Limb (tissue), 2 donors: Measurements from ENCODE around the gene ANKRD44.

Source experiments
- DNase-seq, 2 donors: peaks; one replicate each; pipeline ENCODE4 v3.0.0-alpha.2; 2016; ENCODE audit errors: extremely low spot score in 2 of 2

The ANKRD44 gene

DNA sequence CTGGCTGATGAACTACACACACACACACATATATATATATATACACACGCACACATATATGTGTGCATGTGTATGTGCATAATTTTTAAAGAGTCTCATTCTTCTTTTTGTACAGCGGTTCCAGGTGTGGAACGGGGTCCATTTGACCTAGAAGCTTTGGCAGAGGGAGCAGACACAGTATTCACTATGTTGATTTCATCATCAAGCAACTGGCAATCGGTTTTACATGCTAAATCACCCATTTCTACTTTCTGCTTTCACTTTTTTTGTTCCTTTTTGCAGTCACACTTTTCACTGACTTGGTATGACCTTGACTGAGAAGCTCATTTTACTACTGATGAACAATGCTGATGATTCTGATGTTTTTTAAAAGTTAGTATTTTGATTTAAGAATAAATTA, 321.1 kb downstream of the ANKRD44 start:
- DNase-seq = no peak

DNA sequence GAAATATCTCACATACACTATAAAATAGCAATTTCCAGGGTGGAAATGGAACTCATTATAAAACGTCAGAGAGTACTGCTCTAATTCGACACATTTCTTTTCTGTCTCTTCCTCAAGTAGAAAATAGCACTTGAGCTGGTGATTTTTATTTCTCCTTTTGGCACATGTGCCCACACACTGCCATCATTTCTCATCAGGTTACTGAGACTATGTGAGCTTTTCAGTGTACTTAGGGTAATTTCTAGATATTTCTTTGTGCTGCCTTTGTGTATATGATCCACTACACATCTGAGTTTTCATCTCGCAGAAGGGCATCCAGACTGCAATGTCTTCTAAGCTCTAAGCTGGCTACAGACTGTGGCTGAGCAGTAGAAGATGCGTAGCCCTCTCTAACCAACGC, 321.9 kb downstream of the ANKRD44 start:
- DNase-seq = no peak

DNA sequence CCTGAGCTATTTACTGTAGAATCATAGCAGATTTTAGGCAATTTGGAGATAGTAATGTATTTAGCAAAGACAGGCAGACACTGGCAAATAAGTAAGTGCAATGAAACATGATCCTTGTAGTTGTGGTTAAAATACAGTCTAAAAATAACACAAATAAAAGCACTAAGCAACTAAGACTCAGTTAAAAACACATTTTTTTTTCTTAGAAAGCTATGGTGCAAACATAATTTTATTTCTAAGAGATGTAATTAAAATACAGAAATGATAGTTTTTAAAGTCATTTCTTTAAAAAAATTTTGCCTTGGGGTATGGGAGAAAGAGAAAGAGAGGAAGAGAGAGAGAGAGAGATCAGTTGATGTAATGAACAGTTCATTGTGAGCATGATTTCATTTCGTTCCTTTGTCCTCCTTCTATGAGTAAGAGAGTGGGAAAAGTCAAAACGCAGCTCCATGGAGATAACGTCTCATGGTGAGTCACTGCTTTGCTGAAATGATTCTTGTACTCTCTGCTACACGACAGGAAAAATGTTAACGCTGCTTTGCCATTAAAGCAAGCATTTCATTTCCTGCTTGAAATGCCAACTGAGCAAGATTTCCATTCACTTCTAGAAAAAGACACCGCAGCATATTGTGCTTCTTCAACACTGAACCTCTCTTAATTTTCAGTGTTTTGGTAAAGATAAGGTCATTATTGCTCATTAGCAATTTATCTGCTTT, 322.8 kb downstream of the ANKRD44 start:
- peak in 1 of 2 donors; percentile 67 for DNase-seq

DNA sequence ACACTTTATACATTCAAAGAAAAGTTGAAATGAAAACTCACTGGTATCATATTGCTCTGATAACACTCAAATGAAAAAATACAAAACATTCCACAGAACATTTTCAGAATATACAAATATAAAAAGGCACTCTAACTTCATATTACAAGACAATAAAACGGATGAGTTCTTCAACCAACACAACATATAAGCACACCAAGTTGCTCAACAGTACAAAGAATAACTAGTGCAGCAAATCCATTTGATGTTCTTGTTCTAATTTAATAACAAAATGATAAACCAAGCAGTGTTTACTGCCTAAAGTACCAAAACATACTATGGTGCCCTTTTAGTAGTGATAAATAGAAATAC, 323.3 kb downstream of the ANKRD44 start:
- DNase-seq = no peak

- DNase-seq = no peak
These were observed 324.9 kb downstream of the ANKRD44 start for GRCh38 chr2:196985511-196986183.

DNA sequence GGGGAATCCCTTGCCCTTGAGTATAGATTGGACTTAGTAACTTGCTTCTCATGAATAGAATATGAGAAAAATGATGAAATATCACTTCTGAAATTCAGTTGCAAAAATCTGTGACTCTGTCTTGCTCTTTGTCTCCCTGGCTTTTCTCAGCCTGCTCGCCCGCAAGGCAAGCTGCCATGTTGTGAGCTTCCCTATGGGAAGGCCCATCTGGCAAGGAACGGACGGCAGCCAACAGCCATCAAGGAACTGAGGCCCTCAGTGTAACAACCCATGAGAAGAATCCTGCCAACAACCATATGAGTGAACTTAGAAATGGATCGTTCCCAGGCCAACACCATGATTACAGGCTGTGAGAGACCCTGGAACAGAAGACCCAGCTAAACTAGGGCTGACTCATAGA, 325.7 kb downstream of the ANKRD44 start:
- no peak for DNase-seq

DNA sequence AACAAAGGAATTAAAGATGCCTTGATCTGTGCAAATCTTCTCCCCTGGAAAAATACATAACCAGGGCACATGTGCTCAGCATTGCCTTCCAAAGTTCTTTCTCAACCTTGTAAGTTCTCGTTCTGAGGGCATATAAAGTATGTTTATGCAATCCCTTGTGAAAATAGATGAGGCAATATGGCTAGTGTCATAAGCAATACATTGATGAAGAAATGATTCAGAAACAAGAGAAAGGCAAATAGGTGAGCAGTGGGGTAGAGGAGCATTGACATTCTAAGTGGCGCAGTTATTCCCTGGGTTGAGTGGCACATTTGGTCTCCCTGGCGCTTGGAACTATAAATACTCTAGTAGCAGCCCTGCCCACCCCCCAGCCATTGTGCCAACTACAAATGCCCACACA, 326.6 kb downstream of the ANKRD44 start:
- DNase-seq = no peak

DNA sequence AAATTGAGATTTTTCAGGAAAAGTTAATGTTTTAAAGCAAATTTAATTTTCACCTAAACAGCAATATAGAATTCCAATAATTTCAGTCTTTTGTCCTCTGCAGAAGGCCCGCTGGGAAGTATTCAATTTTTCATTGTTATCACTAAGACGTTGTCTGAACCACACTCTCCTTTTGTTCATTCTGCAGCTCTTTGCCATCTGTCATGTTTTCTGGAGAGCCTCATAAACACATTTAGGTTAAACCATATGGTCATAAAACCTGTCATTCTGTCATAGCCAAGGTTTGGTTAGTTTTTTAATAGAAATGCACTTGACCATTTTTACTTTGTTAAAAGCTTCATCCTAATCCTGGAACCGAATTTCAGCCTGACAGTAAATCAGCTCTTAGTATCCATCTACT, 330.1 kb downstream of the ANKRD44 start:
- no peak for DNase-seq

GRCh38 chr2:196980001-196980400, 330.6 kb downstream of the ANKRD44 start:
- DNase-seq = no peak

- no peak for DNase-seq
These were observed 333.1 kb downstream of the ANKRD44 start for GRCh38 chr2:196977507-196977906.

GRCh38 chr2:196974970-196975369, 335.6 kb downstream of the ANKRD44 start:
- no peak for DNase-seq

DNA sequence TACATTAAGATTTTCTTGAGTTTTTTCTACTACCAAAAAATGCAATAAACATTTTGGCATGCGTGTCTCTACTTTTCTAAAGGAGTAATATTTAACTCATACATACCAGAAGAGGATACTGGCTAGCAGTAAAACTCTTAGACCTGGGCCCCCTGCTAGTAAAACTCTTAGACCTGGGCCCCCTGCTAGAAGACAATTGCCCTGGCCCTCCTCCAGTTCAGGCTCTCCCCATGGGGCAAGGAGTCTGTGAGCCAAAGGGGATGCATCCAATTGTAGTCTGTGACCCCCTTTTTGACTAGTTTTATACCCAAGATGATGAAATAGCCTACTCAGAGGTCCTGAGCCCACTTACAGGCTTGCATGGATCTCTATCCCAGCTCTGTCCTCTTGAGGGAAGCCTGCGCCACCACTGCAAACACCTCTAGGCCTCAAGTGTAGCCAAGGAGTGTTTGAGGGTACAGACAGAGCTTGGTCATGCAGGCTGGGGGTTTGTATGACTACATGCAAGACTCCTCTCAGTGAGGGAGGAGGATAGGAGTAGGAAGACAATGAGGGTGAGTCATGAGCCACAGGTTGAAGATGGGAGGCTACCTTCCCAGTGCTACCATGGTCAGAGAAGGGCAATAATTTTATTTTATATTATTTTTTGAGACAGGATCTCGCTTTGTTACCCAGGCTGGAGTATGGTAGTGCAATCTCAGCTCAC, 338.9 kb downstream of the ANKRD44 start:
- no peak for DNase-seq

DNA sequence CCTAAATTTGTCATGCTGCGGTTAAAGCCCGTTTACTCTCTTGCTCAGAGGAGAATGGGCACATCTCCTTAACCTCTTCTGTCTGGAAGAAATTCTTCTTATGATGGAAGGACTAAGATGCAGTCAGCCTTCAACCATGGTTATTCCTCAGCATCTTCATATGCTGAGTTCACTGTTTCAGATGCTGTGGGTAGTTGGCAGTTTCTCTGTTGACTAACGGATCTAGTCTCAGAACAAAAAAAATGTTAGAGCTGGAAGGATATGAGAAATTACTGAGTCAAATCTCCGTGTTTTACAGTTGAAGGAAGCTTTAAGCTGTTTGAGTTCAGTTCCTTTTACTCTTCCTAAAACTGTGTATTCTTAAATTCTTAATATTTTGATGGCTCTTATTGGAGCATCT, 340.5 kb downstream of the ANKRD44 start:
- DNase-seq = no peak

DNA sequence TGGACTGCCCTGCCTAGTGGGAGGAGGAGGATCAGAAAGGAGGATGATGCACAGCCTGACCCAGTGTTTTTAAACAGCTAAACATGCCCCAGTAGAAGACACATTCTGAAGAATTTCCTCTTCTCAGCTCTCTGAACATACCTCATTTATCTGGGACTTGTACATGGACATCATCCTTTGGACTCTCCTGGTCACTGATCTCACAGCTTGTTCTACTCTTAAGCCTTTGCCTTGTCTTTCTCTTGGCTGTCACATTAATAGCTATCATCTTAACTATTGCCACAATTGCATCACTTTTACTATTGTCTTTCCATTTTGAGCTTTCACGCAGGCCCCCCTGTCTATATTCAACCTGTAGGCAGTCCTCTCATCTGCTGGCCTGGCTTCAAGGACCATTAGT, 342.1 kb downstream of the ANKRD44 start:
- no peak for DNase-seq

- DNase-seq = no peak
These were observed 342.8 kb downstream of the ANKRD44 start for GRCh38 chr2:196967775-196968174.

DNA sequence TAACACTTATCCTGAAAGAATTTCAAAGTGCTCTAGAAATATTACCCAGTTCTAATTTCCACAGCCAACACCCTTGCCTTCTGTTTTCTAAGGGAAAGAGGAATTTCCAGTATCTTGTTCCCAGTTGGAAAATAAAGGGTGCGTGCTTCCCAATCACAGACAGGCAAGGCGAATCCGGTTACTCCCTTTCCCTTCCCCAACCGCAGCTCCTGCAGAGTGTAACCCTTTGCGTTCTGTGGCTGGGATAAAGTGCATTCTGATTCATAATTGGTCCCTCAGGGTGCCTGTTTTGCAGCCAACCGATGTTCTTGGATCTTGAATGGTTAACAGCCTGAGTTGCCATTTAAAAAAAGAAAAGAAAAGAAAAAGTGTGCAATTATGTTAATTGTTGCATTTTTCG, 343.5 kb downstream of the ANKRD44 start:
- DNase-seq = peak in 1 of 2 donors; percentile 42

GRCh38 chr2:196966061-196966460, 344.5 kb downstream of the ANKRD44 start:
- DNase-seq = no peak

- no peak for DNase-seq
These were observed 344.9 kb downstream of the ANKRD44 start for GRCh38 chr2:196965651-196966050.

DNA sequence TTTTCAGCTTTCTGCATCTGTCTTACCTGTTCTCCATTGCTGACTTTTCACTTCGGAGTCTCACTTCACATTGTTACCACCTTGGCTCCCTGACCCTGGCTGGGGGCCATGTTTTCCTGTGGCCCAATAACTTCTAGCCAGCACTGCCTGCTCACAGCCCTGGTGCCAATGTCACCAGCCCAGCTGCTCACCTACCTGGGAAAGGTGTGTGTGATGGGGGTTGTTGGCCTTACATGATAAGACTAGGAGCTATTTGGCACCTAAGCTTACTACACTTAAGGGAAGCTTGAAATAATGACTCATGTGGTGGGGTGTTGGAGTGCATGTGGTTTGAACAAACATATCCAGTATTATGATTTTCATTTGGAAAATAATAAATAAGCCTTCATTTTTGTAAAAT, 346.6 kb downstream of the ANKRD44 start:
- DNase-seq = no peak

- no peak for DNase-seq
These were observed 347.5 kb downstream of the ANKRD44 start for GRCh38 chr2:196963043-196963442.

DNA sequence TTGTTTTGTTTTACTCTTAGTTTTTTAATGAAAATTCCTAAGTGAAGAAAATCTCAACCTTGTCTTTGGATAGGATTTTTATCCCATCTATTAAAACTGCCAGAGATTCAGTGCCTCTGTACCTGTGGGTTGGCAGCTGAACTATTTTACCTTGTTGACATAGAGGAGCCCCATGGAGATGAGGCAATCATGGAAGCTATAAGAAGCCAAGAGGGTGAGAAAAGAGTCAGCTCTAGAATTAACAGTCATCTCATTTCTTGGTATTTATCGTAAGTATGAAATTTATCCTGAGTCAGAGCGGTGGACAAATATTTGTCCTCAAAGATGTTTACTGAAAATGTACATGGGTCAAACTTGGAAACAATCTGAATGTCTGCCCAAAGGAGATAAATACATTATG, 348.3 kb downstream of the ANKRD44 start:
- DNase-seq = no peak

DNA sequence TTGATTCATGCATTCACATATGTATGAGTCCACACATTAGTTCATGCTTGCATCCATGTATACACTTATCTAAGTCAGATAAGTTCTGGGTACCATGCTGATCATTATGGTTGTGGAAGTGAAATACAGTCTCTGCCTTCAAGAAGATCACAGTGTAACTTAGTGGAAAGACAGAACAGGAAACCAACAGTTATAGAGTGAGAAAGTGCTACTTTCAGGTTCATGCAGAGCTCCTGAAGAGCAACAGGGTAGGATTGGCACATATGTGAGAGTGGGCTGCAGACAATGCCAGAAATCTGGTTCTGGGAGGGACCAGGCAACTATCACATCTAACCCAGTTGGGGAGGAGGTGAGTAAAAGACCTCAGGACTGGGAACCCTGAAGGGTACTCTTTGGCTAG, 348.7 kb downstream of the ANKRD44 start:
- DNase-seq = no peak
